GM12872 (cell line): Measurements from ENCODE around the gene MSANTD4.

Experiments used
- CTCF ChIP-seq: IDR thresholded peaks from 3 replicates; pipeline ENCODE4 v1.5.1; 2011; ENCODE audit warnings: low read depth, mild to moderate bottlenecking, low read length, moderate library complexity; ENCODE audit not compliant: insufficient read depth

MSANTD4 gene

DNA sequence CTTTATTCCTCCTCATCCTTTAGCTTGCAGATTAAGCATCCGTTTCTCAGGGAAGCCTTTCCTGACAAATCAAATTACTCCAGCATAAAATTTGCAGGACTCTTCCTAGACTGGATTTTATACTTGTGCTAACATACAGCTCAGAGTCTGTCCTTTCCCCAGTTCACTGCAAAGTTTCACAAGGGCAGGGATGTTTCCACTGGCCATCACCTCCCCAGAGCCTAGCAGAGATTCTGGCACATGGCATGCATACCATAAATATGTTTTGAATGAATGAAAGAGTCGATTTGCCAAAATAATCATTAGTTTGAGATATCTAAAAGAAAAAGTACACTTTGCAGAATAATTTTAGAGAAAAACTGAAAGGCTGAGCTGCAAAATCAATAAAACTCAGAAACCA, 10.6 kb downstream of the MSANTD4 start:
- no peak for TF ChIP-seq CTCF

DNA sequence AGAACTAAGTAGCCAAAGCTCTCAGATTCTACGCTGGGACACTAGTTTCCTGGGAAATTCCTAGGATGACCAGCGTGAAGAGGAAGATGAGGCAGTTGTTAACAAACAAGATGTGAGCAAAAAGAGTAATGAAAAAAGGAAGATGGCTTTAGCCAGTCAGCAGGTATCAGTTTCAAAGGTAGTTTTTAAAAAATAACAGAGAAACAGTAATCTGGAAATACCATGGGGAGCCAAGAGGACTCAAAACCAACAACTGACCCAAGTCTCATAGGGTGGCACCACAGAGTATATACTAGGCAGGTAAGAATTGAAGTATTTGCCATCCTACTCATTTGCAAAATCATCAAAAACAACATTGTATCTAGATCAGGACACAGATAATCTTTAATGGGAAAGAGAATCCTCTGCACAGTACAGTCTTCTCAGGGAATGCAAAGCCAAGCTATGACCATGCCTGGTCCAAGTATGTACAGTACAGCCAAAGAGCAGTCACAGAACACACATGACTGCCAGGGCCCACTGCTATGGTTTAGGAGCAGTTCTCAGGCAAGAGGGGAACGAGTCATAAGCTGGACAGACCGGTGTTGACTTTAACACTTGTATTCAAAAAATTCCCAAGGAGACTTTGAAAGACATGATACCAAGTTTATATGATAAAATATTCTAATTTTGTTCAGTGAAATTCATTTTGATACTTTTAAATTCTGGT, 20.6 kb downstream of the MSANTD4 start:
- no peak for TF ChIP-seq CTCF

DNA sequence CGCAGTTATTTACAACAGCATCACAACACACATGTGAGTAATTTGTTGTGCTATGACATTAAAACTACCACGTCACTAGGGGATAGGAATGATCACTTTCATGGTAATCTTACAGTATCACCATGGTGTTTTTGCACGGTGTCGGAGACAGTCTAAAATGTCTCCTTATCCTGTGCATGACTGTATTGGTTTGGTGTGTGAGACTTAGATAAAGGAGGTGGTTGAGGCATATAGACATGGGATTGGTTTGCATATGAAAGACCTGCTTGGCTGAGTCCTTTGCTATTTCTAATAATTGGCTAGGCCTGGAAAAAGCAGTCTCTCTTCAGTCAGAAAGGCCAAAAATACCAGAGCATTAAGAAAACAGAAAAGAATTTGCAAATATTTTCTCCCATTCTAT, 30.2 kb downstream of the MSANTD4 start:
- no peak for TF ChIP-seq CTCF

DNA sequence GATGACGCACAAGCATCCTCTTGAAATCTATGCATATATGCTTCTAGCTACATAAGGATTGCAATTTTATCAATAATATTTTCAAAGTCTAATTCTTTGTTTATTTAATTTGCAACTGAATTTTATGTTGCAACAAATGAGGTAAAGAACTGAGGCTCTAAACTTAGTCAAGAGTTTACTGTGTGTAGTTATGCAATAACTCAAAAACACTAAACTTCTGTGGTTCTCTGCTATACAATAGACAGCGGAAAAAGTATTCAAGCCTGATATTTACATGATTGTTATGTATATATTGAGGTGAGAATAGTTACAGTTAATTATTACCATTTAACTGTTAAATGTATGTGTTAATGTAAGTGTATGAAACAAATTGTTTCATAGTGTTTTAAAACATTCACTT, 32.9 kb downstream of the MSANTD4 start:
- TF ChIP-seq CTCF: no peak

- TF ChIP-seq CTCF: no peak
These were observed 33.8 kb downstream of the MSANTD4 start for GRCh38 chr11:105988197-105988596.

DNA sequence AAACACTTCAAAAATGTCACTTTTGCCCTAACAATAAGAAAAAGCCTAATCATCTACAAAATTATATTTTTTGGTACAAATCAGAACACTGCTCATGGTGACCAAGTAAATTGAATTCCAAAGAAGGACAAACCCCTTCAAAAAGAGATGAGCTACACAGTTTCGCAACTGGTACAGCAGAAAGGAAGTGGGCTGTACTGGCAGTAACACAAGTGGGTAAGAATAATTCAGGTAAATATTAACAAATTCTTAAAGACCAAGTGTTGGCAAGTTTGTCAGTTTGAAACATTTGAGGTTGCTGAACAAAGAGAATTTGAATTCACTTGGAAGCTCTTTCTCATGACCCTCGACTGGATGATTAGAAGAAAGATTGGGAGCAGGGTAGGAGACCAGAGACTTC, 35.5 kb downstream of the MSANTD4 start:
- no peak for TF ChIP-seq CTCF

DNA sequence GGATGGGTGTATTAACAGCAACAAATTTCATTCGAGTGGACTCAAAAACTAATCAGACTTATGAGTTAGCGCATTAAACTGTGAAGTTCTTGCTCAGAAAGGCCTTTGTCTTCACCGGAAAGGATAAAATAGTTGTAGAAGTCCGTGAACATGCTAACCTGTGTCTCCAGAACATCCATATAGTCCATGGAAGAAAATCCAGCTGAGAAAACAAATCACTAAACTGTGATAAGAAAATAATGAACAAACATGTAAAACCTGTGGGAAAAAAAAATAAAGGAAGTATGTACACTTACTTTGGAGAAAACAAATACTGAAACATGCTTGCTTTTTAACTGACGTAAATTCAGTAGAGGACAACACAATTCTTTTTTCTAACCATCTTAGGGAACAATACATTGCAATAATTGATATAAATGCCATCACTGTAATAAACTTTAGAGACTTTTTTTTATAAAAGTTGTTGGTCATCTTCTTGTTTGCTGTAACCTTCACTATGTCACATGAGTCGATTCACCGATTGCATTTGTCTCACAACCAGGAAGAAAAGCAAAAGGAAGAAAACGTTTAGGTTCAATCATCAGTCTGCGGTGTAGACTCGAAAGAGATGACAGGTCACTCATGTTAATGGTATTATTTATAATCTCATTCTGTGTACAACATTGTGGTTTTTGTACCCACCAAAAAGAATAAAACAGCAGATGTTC, 41.9 kb downstream of the MSANTD4 start:
- TF ChIP-seq CTCF: no peak
